GM15510 (cell line): Measurements from ENCODE around the gene PTGER3.

Source experiments
- POLR2A ChIP-seq: IDR thresholded peaks from 3 replicates; pipeline ENCODE4 v1.6.1; 2011; ENCODE audit warnings: borderline replicate concordance; ENCODE audit not compliant: insufficient read length; ENCODE audit errors: extremely low read depth

The PTGER3 gene

GRCh38 chr1:70961374-70961975 is 86.1 kb downstream of the PTGER3 start:
- no peak for TF ChIP-seq POLR2A

GRCh38 chr1:70948396-70949017 is 99.1 kb downstream of the PTGER3 start:
- no peak for TF ChIP-seq POLR2A

GRCh38 chr1:70947835-70948234 is 99.8 kb downstream of the PTGER3 start:
- TF ChIP-seq POLR2A: no peak

GRCh38 chr1:70945676-70946075 is 101.9 kb downstream of the PTGER3 start:
- no peak for TF ChIP-seq POLR2A

GRCh38 chr1:70945251-70945650 is 102.4 kb downstream of the PTGER3 start:
- no peak for TF ChIP-seq POLR2A

GRCh38 chr1:70941563-70941962 is 106.1 kb downstream of the PTGER3 start:
- TF ChIP-seq POLR2A: no peak

GRCh38 chr1:70934194-70934961 is 113.2 kb downstream of the PTGER3 start:
- no peak for TF ChIP-seq POLR2A

- TF ChIP-seq POLR2A: no peak
Observed at GRCh38 chr1:70930062-70930461, 117.6 kb downstream of the PTGER3 start.

- TF ChIP-seq POLR2A: no peak
Observed at GRCh38 chr1:70922196-70922595, 125.4 kb downstream of the PTGER3 start.
